ENCODE data around the gene FOXO1.

DNA sequence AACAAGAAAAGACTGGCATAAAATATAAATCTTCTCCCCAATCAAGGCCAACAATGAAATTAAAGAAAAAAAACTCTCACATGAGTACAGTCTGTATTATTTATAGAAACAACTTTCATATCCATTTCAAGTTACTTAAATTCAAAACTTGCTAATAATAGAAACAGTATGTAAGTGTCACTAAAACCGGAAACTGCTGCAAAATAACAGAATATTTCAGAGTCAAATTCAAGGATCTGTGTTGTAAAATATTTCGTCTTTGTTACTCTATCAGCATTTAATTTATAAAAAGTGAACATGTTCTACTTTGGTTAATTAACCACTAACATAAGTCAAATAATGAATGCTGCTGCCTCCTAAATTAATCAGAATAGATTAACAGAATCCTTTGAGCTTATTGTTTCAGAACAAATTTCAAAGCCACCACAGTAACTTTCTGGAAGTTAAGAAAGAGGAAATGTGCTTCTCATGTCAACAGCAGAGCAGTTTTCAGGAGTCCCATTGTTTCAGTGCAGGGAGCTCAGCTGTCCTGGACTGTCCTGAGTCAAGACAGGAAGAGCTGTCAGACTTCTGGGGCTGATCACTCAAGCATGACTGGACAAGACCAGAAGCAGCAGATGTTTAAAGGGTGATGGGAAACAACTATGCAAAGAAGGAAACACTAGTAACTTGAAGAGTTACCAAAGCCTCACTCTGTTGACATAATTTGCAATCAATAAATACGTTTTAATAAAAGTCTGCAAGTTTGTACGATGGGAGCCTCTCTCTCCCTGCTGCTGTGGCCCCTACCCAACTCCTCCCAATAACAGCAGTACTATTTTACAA is 76.9 kb downstream of the FOXO1 start:
- TF ChIP-seq SUZ12 (IDR thresholded peaks at IDR 0.05; ENCODE audit: extremely low read depth, insufficient read depth, insufficient read length) (no peak), YY1 (IDR thresholded peaks at IDR 0.05; ENCODE audit: insufficient read depth, insufficient read length) (no peak)
